Activated CD8-positive, alpha-beta T cell treated with anti-CD3 and anti-CD28 coated beads for 36 hours (primary cell): ENCODE measurements around the gene STIM1. TPM values are rescaled to one million over a fixed set of nuclear protein-coding genes. Genes with fewer than 3 reads are reported as not detected.

Experiments
- ATAC-seq: fragments of 200-7000 bp; cut with Tn5 transposase; one replicate; pipeline ENCODE4 v1.10.0; 2021; ENCODE audit warnings: mild to moderate bottlenecking, moderate library complexity
- CTCF ChIA-PET: fragments of 350-600 bp; sonication (Branson Sonifier 250); formaldehyde crosslinking; loops from one replicate; lab custom pipeline; 2021; ENCODE audit warnings: antibody characterized with exemption; lab: Charles Lee
- POLR2A ChIA-PET: fragments of 350-600 bp; sonication (Branson Sonifier 250); formaldehyde crosslinking; loops from one replicate; lab custom pipeline; 2021; ENCODE audit warnings: antibody characterized with exemption; lab: Charles Lee
- DNase-seq: peaks from one replicate; pipeline ENCODE4 v3.0.0-alpha.2; 2020
- H3K27ac Mint-ChIP-seq: one replicate; pipeline ENCODE4 v1.8.0; 2021; ENCODE audit warnings: mild to moderate bottlenecking, mixed read lengths
- H3K27me3 Mint-ChIP-seq: one replicate; pipeline ENCODE4 v1.8.0; 2021; ENCODE audit warnings: mixed read lengths
- H3K36me3 Mint-ChIP-seq: one replicate; pipeline ENCODE4 v1.8.0; 2021; ENCODE audit warnings: low read depth, mixed read lengths
- H3K4me1 Mint-ChIP-seq: one replicate; pipeline ENCODE4 v1.8.0; 2021; ENCODE audit warnings: low read depth, mixed read lengths
- H3K4me3 Mint-ChIP-seq: one replicate; pipeline ENCODE4 v1.8.0; 2021; ENCODE audit warnings: mild to moderate bottlenecking, moderate library complexity, mixed read lengths
- H3K9me3 Mint-ChIP-seq: one replicate; pipeline ENCODE4 v1.8.0; 2021; ENCODE audit warnings: mixed read lengths
- CTCF ChIP-seq: fragments of 200-600 bp; IDR thresholded peaks from one replicate; pipeline ENCODE4 v1.8.0; 2022; ENCODE audit warnings: antibody characterized with exemption, mild to moderate bottlenecking
- intact Hi-C: fragments of 100-400 bp; cut with micrococcal nuclease; formaldehyde crosslinking; loops from one replicate; pipeline ENCODE4 v1.10.0; 2022
- total RNA-seq, 2 experiments: library from RNA; stranded (reverse); gene quantifications; one replicate each; pipeline ENCODE4 v1.2.3, GENCODE V29; 2021

Gene STIM1
- total RNA-seq, 2 experiments from 2014 or later = 60.8 to 61.4 TPM

GRCh38 chr11:4140067-4140636, 284.7 kb downstream of the STIM1 start:
- Mint-ChIP-seq H3K27ac (no peak overlapping the region), H3K4me1 (no peaks in the 10 kb centered on the region), H3K4me3 (no peak overlapping the region), H3K36me3 (peaks cover 71% of the 10 kb centered on the region), H3K27me3 (no peaks in the 10 kb centered on the region), H3K9me3 (peaks cover 15% of the 10 kb centered on the region)
- intact Hi-C loops = no loop called here
- TF ChIP-seq CTCF = no peak
- POLR2A ChIA-PET = no interaction called here
- ATAC-seq (no peak), DNase-seq (no peak)
- CTCF ChIA-PET = no interaction called here

Other genes with a start within 250 kb of the STIM1 start
- gene ART5, start 213.7 kb upstream of the STIM1 start, total RNA-seq = not detected
- not detected for gene ART1, start 210.5 kb upstream of the STIM1 start, total RNA-seq
- 1 to 10 TPM in 1 of 2 experiments, under 1 TPM in 1; 0.58 to 1.0 TPM for gene CHRNA10, start 184.3 kb upstream of the STIM1 start, total RNA-seq
- gene NUP98, start 58.1 kb upstream of the STIM1 start, total RNA-seq = 10 to 100 TPM; 88.4 to 89.9 TPM
- 10 to 100 TPM; 33.1 to 36.7 TPM for gene PGAP2, start 47.1 kb upstream of the STIM1 start, total RNA-seq
- gene RHOG, start 14.7 kb upstream of the STIM1 start, total RNA-seq = 100 to 1,000 TPM; 176 to 188 TPM
- 100 to 1,000 TPM; 192 to 194 TPM for gene RRM1, start 239.1 kb downstream of the STIM1 start, total RNA-seq